Tibial nerve (tissue), 4 donors: ENCODE results near the gene DLGAP5. TPM values are rescaled to one million over a fixed set of nuclear protein-coding genes. Genes with fewer than 3 reads are reported as not detected.
A peak's percentile ranks its signal among the peaks of the same experiment; 100 is the strongest.

Experiments
- DNase-seq, 2 donors: peaks; one replicate each; pipeline ENCODE4 v3.0.0-alpha.2; 2019; ENCODE audit warnings: low spot score in 2 of 2
- H3K27ac ChIP-seq, 4 donors: fragments of 200-600 bp; sonication (generic) in 3 of 4; one replicate each; pipeline ENCODE4 v1.5.1; 2017 to 2019; ENCODE audit warnings: mild to moderate bottlenecking in 1 of 4
- H3K27me3 ChIP-seq, 2 donors: fragments of 200-600 bp; sonication (generic) in 1 of 2; one replicate each; pipeline versions ENCODE4 v1.5.1 to v1.6.0; 2017 to 2019
- H3K36me3 ChIP-seq, 3 donors: fragments of 200-600 bp; sonication (generic); one replicate each; pipeline ENCODE4 v1.5.1; 2018 to 2019
- H3K4me1 ChIP-seq, 4 donors: fragments of 200-600 bp; sonication (generic) in 3 of 4; one replicate each; pipeline ENCODE4 v1.5.1; 2017 to 2019
- H3K4me3 ChIP-seq, 4 donors: fragments of 200-600 bp; sonication (generic) in 3 of 4; one replicate each; pipeline ENCODE4 v1.5.1; 2017 to 2019; ENCODE audit warnings: mild to moderate bottlenecking in 1 of 4, moderate library complexity in 1 of 4
- H3K9me3 ChIP-seq, 4 donors: fragments of 200-600 bp; sonication (generic) in 3 of 4; one replicate each; pipeline ENCODE4 v1.5.1; 2017 to 2019
- CTCF ChIP-seq, 5 experiments: fragments of 200-600 bp in 3 of 5; fragments of 450-650 bp in 2 of 5; sonication (generic) in 3 of 5; IDR thresholded peaks; one replicate each; pipeline ENCODE4 v1.5.1; 2016 to 2019; ENCODE audit warnings: antibody characterized with exemption in 5 of 5, mild to moderate bottlenecking in 3 of 5, moderate library complexity in 2 of 5
- EP300 ChIP-seq, 2 donors: sonication (generic); formaldehyde crosslinking; IDR thresholded peaks; one replicate each; pipeline ENCODE4 v1.6.1; 2017; ENCODE audit warnings: antibody characterized with exemption in 2 of 2, mild to moderate bottlenecking in 1 of 2
- POLR2A ChIP-seq, 2 donors: fragments of 450-650 bp; IDR thresholded peaks; one replicate each; pipeline ENCODE4 v1.6.1; 2017; ENCODE audit warnings: antibody characterized with exemption in 2 of 2, mild to moderate bottlenecking in 2 of 2, moderate library complexity in 2 of 2
- WGBS, 2 donors: methylation state at CpG; one replicate each; pipeline ENCODE4 v1.1.5; 2018; 5-methylcytosine and 5-hydroxymethylcytosine counted together
- total RNA-seq, 4 donors: library from RNA; depleted of rRNA; stranded (reverse); fragments of >200 nt; gene quantifications; one replicate each; pipeline ENCODE4 v1.1.0, GENCODE V29; 2016

The DLGAP5 gene
- total RNA-seq, 4 donors from 2014 or later, result 0.30 to 0.44 TPM; not detected in 2

GRCh38 chr14:55111122-55111708 is 80.2 kb downstream of the DLGAP5 start:
- 95% methylated on average over 10 of the region's 10 CpGs for WGBS, 2 donors
- Histone ChIP-seq H3K36me3 (no peaks in the 10 kb centered on the region), H3K4me1 (peaks cover 0 to 32% (median 27%) of the 10 kb centered on the region in 4 donors), H3K9me3 (no peaks in the 10 kb centered on the region), H3K27ac (no peak overlapping the region), H3K27me3 (no peaks in the 10 kb centered on the region), H3K4me3 (no peak overlapping the region)
- no peak for DNase-seq
- TF ChIP-seq POLR2A (IDR thresholded peaks at IDR 0.05) (no peak), EP300 (IDR thresholded peaks at IDR 0.05) (no peak)

GRCh38 chr14:55109836-55110235 is 81.5 kb downstream of the DLGAP5 start:
- no peak for TF ChIP-seq CTCF (IDR thresholded peaks at IDR 0.05)
- TF ChIP-seq POLR2A (IDR thresholded peaks at IDR 0.05), result no peak
- TF ChIP-seq EP300 (IDR thresholded peaks at IDR 0.05), result no peak
- H3K36me3 ChIP-seq, result no peaks in the 10 kb centered on the region
- peaks cover 0 to 40% (median 34%) of the 10 kb centered on the region in 4 donors for H3K4me1 ChIP-seq
- H3K4me3 ChIP-seq, result no peak overlapping the region
- WGBS, 2 donors, result 95 to 97% methylated on average over 1 of the region's 1 CpG
- H3K27me3 ChIP-seq, result no peaks in the 10 kb centered on the region
- H3K9me3 ChIP-seq, result no peaks in the 10 kb centered on the region
- no peak overlapping the region for H3K27ac ChIP-seq
- no peak for DNase-seq

- H3K9me3 ChIP-seq, result peaks cover 0 to 7% (median 0%) of the 10 kb centered on the region in 4 donors
- peak; percentile 72 to 84 for DNase-seq
- peak overlapping the region; percentile 86 to 99 (median 92) for H3K27ac ChIP-seq
- H3K27me3 ChIP-seq, result no peaks in the 10 kb centered on the region
- peak in 1 of 2 donors; percentile 47 for TF ChIP-seq POLR2A (IDR thresholded peaks at IDR 0.05)
- peak in 1 of 5 experiments; percentile 15 for TF ChIP-seq CTCF (IDR thresholded peaks at IDR 0.05)
- peak; percentile 95 to 97 for TF ChIP-seq EP300 (IDR thresholded peaks at IDR 0.05)
- WGBS, 2 donors, result 10 to 13% methylated on average over 18 to 19 of the region's 19 CpGs
- no peak overlapping the region for H3K4me3 ChIP-seq
- H3K4me1 ChIP-seq, result peaks cover 0 to 59% (median 49%) of the 10 kb centered on the region in 4 donors
- H3K36me3 ChIP-seq, result no peaks in the 10 kb centered on the region
These were observed 83.4 kb downstream of the DLGAP5 start for GRCh38 chr14:55107766-55108554.

- Histone ChIP-seq H3K36me3 (no peaks in the 10 kb centered on the region), H3K4me1 (peaks cover 0 to 78% (median 65%) of the 10 kb centered on the region in 4 donors), H3K4me3 (no peak overlapping the region), H3K27ac (peak overlapping the region; percentile 12 to 99 (median 92)), H3K27me3 (no peaks in the 10 kb centered on the region), H3K9me3 (peaks cover 0 to 7% (median 0%) of the 10 kb centered on the region in 4 donors)
- no peak for TF ChIP-seq POLR2A (IDR thresholded peaks at IDR 0.05)
- TF ChIP-seq EP300 (IDR thresholded peaks at IDR 0.05), result no peak
- no peak for DNase-seq
- 69 to 72% methylated on average over 7 of the region's 7 CpGs for WGBS, 2 donors
These were observed 85.4 kb downstream of the DLGAP5 start for GRCh38 chr14:55105991-55106390.

- 94% methylated on average over 6 of the region's 6 CpGs for WGBS, 2 donors
- peak in 1 of 2 donors; percentile 54 for TF ChIP-seq EP300 (IDR thresholded peaks at IDR 0.05)
- peak in 1 of 5 experiments; percentile 8 for TF ChIP-seq CTCF (IDR thresholded peaks at IDR 0.05)
- no peak for TF ChIP-seq POLR2A (IDR thresholded peaks at IDR 0.05)
- no peak overlapping the region for H3K4me3 ChIP-seq
- no peaks in the 10 kb centered on the region for H3K27me3 ChIP-seq
- H3K36me3 ChIP-seq, result no peaks in the 10 kb centered on the region
- DNase-seq, result no peak
- peaks cover 0 to 94% (median 69%) of the 10 kb centered on the region in 4 donors for H3K4me1 ChIP-seq
- H3K9me3 ChIP-seq, result peaks cover 0 to 7% (median 0%) of the 10 kb centered on the region in 4 donors
- H3K27ac ChIP-seq, result peak overlapping the region; percentile 87 to 99 (median 94)
These were observed 87.1 kb downstream of the DLGAP5 start for GRCh38 chr14:55103971-55104954.
